ENCODE data around the gene GPR171.
"Not testable (repeated sequence)": the region's sequence is repeated elsewhere in the genome, so short reads cannot be mapped to it uniquely, and the experiment has no call there.

The GPR171 gene

GRCh38 chr3:151203051-151203420 lies at the start of gene GPR171:
Gene GPR171, minus strand, starts transcription at chr3:151203216. Its CDS starts 3,830 bp downstream, at chr3:151199386.
- no peak for DNase-seq (ENCODE audit: low spot score)

- no peak for DNase-seq (ENCODE audit: low spot score)
Observed at GRCh38 chr3:151248772-151249337, 45.8 kb upstream of the GPR171 start.

GRCh38 chr3:151242006-151242405 lies 39.0 kb upstream of the GPR171 start:
- not testable (repeated sequence) for DNase-seq (ENCODE audit: low spot score)

GRCh38 chr3:151236736-151237135 lies 33.7 kb upstream of the GPR171 start:
- no peak for DNase-seq (ENCODE audit: low spot score)

- no peak for DNase-seq (ENCODE audit: low spot score)
Observed at GRCh38 chr3:151236316-151236715, 33.3 kb upstream of the GPR171 start.

GRCh38 chr3:151234825-151235224 lies 31.8 kb upstream of the GPR171 start:
- no peak for DNase-seq (ENCODE audit: low spot score)

- no peak for DNase-seq (ENCODE audit: low spot score)
Observed at GRCh38 chr3:151232991-151233390, 30.0 kb upstream of the GPR171 start.

GRCh38 chr3:151232403-151232802 lies 29.4 kb upstream of the GPR171 start:
- DNase-seq (ENCODE audit: low spot score): not testable (repeated sequence)

GRCh38 chr3:151230646-151231045 lies 27.6 kb upstream of the GPR171 start:
- no peak for DNase-seq (ENCODE audit: low spot score)

GRCh38 chr3:151228666-151229040 lies 25.6 kb upstream of the GPR171 start:
- peak; percentile 66 for DNase-seq (ENCODE audit: low spot score)

GRCh38 chr3:151227807-151228665 lies 25.0 kb upstream of the GPR171 start:
- DNase-seq (ENCODE audit: low spot score): peak; percentile 65

- DNase-seq (ENCODE audit: low spot score): no peak
Observed at GRCh38 chr3:151227266-151227806, 24.3 kb upstream of the GPR171 start.

GRCh38 chr3:151226825-151227224 lies 23.8 kb upstream of the GPR171 start:
- no peak for DNase-seq (ENCODE audit: low spot score)

- DNase-seq (ENCODE audit: low spot score): peak; percentile 31
Observed at GRCh38 chr3:151226088-151226563, 23.1 kb upstream of the GPR171 start.

GRCh38 chr3:151225040-151225975 lies 22.3 kb upstream of the GPR171 start:
- no peak for DNase-seq (ENCODE audit: low spot score)

GRCh38 chr3:151224268-151224866 lies 21.4 kb upstream of the GPR171 start:
- no peak for DNase-seq (ENCODE audit: low spot score)

- DNase-seq (ENCODE audit: low spot score): peak; percentile 31
Observed at GRCh38 chr3:151219056-151219455, 16.0 kb upstream of the GPR171 start.

- DNase-seq (ENCODE audit: low spot score): no peak
Observed at GRCh38 chr3:151218136-151218535, 15.1 kb upstream of the GPR171 start.

GRCh38 chr3:151216641-151217607 lies 13.9 kb upstream of the GPR171 start:
- DNase-seq (ENCODE audit: low spot score): peak; percentile 52

- DNase-seq (ENCODE audit: low spot score): no peak
Observed at GRCh38 chr3:151214459-151214858, 11.4 kb upstream of the GPR171 start.

All from hepatic stellate cell (primary cell).